ENCODE data around the gene LRRC46. TPM values are rescaled to one million over a fixed set of nuclear protein-coding genes. Genes with fewer than 3 reads are reported as not detected.

Gene LRRC46
- total RNA-seq, 5 donors from 2014 or later (not counting 1 experiment from before 2014, with no cell fraction given), result 0.20 to 1.0 (median 0.88) TPM

DNA sequence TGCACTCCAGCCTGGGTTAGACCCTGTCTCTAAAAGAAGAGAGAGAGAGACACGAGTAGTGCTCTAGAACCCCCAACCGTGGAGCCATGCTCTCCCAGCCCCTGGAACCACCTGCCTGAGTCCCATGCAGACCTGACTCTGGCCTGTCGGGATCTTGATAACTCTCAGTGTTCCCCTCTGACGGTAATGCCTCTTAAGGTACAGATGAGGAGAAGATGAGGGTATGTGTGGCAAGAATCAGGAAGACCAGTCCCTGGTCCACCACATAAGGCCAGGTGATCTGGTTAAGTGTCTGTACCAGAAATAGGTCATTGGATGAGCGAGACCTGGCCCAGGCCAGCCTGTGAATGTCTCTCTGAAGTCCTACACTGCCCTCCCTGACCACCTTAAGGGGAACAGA lies 28.3 kb upstream of the LRRC46 start:
- H3K4me3 ChIP-seq (ENCODE audit: control insufficient read depth in 1 of 2, extremely low read depth in 1 of 2, low read length in 1 of 2), result no peak overlapping the region
- DNase-seq (no peak), ATAC-seq (replicated peaks in 1 of 4) (no peak)
- Mint-ChIP-seq H3K27me3 (peaks cover 0 to 3% of the 10 kb centered on the region in 2 donors), H3K4me1 (no peaks in the 10 kb centered on the region), H3K4me3 (no peak overlapping the region), H3K27ac (no peak overlapping the region), H3K9me3 (no peaks in the 10 kb centered on the region), H3K36me3 (peaks cover 11% of the 10 kb centered on the region)
- POLR2A ChIA-PET, result no interaction called here
- H3K9me3 ChIP-seq, result no peaks in the 10 kb centered on the region
- peaks cover 0 to 10% of the 10 kb centered on the region in 2 experiments for H3K27me3 ChIP-seq (replicated peaks in 1 of 2; ENCODE audit: control insufficient read depth in 2 of 2, extremely low read depth in 1 of 2, insufficient read depth in 2 of 2, low read length in 1 of 2)
- CTCF ChIA-PET, result no interaction called here
- peaks cover 0 to 6% of the 10 kb centered on the region in 2 experiments for H3K4me1 ChIP-seq (ENCODE audit: control insufficient read depth in 1 of 2, extremely low read depth in 1 of 2, insufficient read depth in 2 of 2, low read length in 2 of 2)
- H3K36me3 ChIP-seq (ENCODE audit: control insufficient read depth in 2 of 2, extremely low read depth in 1 of 2, insufficient read depth in 1 of 2, low read length in 1 of 2), result peaks cover 1 to 10% of the 10 kb centered on the region in 2 donors
- 0% methylated on average over 2 of the region's 5 CpGs for WGBS (ENCODE audit: insufficient coverage)
- no peak overlapping the region for H3K27ac ChIP-seq (ENCODE audit: low read length)

GRCh38 chr17:47803751-47804150 lies 27.7 kb upstream of the LRRC46 start:
- no peak overlapping the region for H3K4me3 ChIP-seq (ENCODE audit: control insufficient read depth in 1 of 2, extremely low read depth in 1 of 2, low read length in 1 of 2)
- peaks cover 0 to 6% of the 10 kb centered on the region in 2 experiments for H3K4me1 ChIP-seq (ENCODE audit: control insufficient read depth in 1 of 2, extremely low read depth in 1 of 2, insufficient read depth in 2 of 2, low read length in 2 of 2)
- ChIA-PET CTCF (no interaction called here), POLR2A (interaction anchor here in 1 of 2 donors (0.7 kb wide), 1 partner anchor 19 kb away, joined by 4 read pairs; no protein-coding TSS in a partner anchor)
- ATAC-seq (replicated peaks in 1 of 4) (no peak), DNase-seq (no peak)
- 73% methylated on average over 5 of the region's 6 CpGs for WGBS (ENCODE audit: insufficient coverage)
- Mint-ChIP-seq H3K27me3 (no peaks in the 10 kb centered on the region), H3K9me3 (no peaks in the 10 kb centered on the region), H3K4me3 (no peak overlapping the region), H3K4me1 (no peaks in the 10 kb centered on the region), H3K27ac (no peak overlapping the region), H3K36me3 (peaks cover 15% of the 10 kb centered on the region)
- H3K27ac ChIP-seq (ENCODE audit: low read length), result no peak overlapping the region
- H3K27me3 ChIP-seq (replicated peaks in 1 of 2; ENCODE audit: control insufficient read depth in 2 of 2, extremely low read depth in 1 of 2, insufficient read depth in 2 of 2, low read length in 1 of 2), result peaks cover 0 to 9% of the 10 kb centered on the region in 2 experiments
- H3K9me3 ChIP-seq, result no peaks in the 10 kb centered on the region
- peaks cover 5 to 15% of the 10 kb centered on the region in 2 donors for H3K36me3 ChIP-seq (ENCODE audit: control insufficient read depth in 2 of 2, extremely low read depth in 1 of 2, insufficient read depth in 1 of 2, low read length in 1 of 2)

- Histone ChIP-seq H3K9me3 (no peaks in the 10 kb centered on the region), H3K27ac (ENCODE audit: low read length) (no peak overlapping the region), H3K27me3 (replicated peaks in 1 of 2; ENCODE audit: control insufficient read depth in 2 of 2, extremely low read depth in 1 of 2, insufficient read depth in 2 of 2, low read length in 1 of 2) (peaks cover 0 to 7% of the 10 kb centered on the region in 2 experiments), H3K36me3 (ENCODE audit: control insufficient read depth in 2 of 2, extremely low read depth in 1 of 2, insufficient read depth in 1 of 2, low read length in 1 of 2) (peaks cover 11 to 22% of the 10 kb centered on the region in 2 donors), H3K4me3 (ENCODE audit: control insufficient read depth in 1 of 2, extremely low read depth in 1 of 2, low read length in 1 of 2) (no peak overlapping the region), H3K4me1 (ENCODE audit: control insufficient read depth in 1 of 2, extremely low read depth in 1 of 2, insufficient read depth in 2 of 2, low read length in 2 of 2) (peaks cover 0 to 6% of the 10 kb centered on the region in 2 experiments)
- Mint-ChIP-seq H3K4me1 (no peaks in the 10 kb centered on the region), H3K36me3 (peaks cover 21% of the 10 kb centered on the region), H3K4me3 (no peak overlapping the region), H3K27ac (no peak overlapping the region), H3K27me3 (no peaks in the 10 kb centered on the region), H3K9me3 (no peaks in the 10 kb centered on the region)
- POLR2A ChIA-PET, result interaction anchor here (0.6 to 0.7 kb wide), 2 partner anchors 19 to 153 kb away, joined by 3 to 4 read pairs; no protein-coding TSS in a partner anchor
- WGBS (ENCODE audit: insufficient coverage), result 73% methylated on average over 3 of the region's 3 CpGs
- ATAC-seq (replicated peaks in 1 of 4), result no peak
- CTCF ChIA-PET, result no interaction called here
- DNase-seq, result no peak
Measured at GRCh38 chr17:47804461-47804860, 27.0 kb upstream of the LRRC46 start.

- ATAC-seq (replicated peaks in 1 of 4), result no peak
- 92% methylated on average over 2 of the region's 16 CpGs for WGBS (ENCODE audit: insufficient coverage)
- Mint-ChIP-seq H3K36me3 (peaks cover 33% of the 10 kb centered on the region), H3K9me3 (no peaks in the 10 kb centered on the region), H3K4me1 (peaks cover 0 to 14% (median 9%) of the 10 kb centered on the region in 3 donors), H3K27ac (no peak overlapping the region), H3K27me3 (no peaks in the 10 kb centered on the region), H3K4me3 (no peak overlapping the region)
- no peak for DNase-seq
- POLR2A ChIA-PET, result no interaction called here
- H3K4me3 ChIP-seq (ENCODE audit: control insufficient read depth in 1 of 2, extremely low read depth in 1 of 2, low read length in 1 of 2), result no peak overlapping the region
- CTCF ChIA-PET, result no interaction called here
- H3K9me3 ChIP-seq, result no peaks in the 10 kb centered on the region
- H3K4me1 ChIP-seq (ENCODE audit: control insufficient read depth in 1 of 2, extremely low read depth in 1 of 2, insufficient read depth in 2 of 2, low read length in 2 of 2), result peaks cover 0 to 11% of the 10 kb centered on the region in 2 experiments
- H3K36me3 ChIP-seq (ENCODE audit: control insufficient read depth in 2 of 2, extremely low read depth in 1 of 2, insufficient read depth in 1 of 2, low read length in 1 of 2), result peaks cover 17 to 35% of the 10 kb centered on the region in 2 donors
- H3K27ac ChIP-seq (ENCODE audit: low read length), result no peak overlapping the region
- peaks cover 0 to 7% of the 10 kb centered on the region in 2 experiments for H3K27me3 ChIP-seq (replicated peaks in 1 of 2; ENCODE audit: control insufficient read depth in 2 of 2, extremely low read depth in 1 of 2, insufficient read depth in 2 of 2, low read length in 1 of 2)
Measured at GRCh38 chr17:47806026-47806912, 25.2 kb upstream of the LRRC46 start.

DNA sequence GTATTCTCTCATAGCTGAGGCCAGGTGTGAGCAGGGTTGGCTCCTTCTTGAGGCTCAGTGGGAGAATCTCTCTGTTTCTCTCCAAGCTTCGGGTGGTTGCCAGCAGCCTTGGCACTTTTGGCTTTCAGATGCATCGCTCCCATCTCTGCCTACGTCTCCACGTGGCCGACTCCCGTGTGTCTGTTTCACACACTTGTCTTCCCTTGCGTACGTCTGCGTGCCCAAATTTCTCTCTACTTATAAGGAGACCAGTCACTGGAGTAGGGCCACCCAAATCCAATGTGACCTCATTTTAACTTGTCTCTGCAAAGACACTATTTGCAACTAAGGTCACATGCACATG lies 24.6 kb upstream of the LRRC46 start:
- no peaks in the 10 kb centered on the region for H3K9me3 ChIP-seq
- H3K27ac ChIP-seq (ENCODE audit: low read length), result no peak overlapping the region
- POLR2A ChIA-PET, result no interaction called here
- H3K4me3 ChIP-seq (ENCODE audit: control insufficient read depth in 1 of 2, extremely low read depth in 1 of 2, low read length in 1 of 2), result no peak overlapping the region
- peaks cover 0 to 3% of the 10 kb centered on the region in 2 experiments for H3K27me3 ChIP-seq (replicated peaks in 1 of 2; ENCODE audit: control insufficient read depth in 2 of 2, extremely low read depth in 1 of 2, insufficient read depth in 2 of 2, low read length in 1 of 2)
- H3K36me3 ChIP-seq (ENCODE audit: control insufficient read depth in 2 of 2, extremely low read depth in 1 of 2, insufficient read depth in 1 of 2, low read length in 1 of 2), result peaks cover 17 to 40% of the 10 kb centered on the region in 2 donors
- no peak overlapping the region for H3K27ac Mint-ChIP-seq
- H3K36me3 Mint-ChIP-seq, result peaks cover 39% of the 10 kb centered on the region
- CTCF ChIA-PET, result no interaction called here
- H3K4me3 Mint-ChIP-seq, result no peak overlapping the region
- DNase-seq (no peak), ATAC-seq (replicated peaks in 1 of 4) (no peak)
- peaks cover 0 to 20% (median 9%) of the 10 kb centered on the region in 3 donors for H3K4me1 Mint-ChIP-seq
- peaks cover 0 to 11% of the 10 kb centered on the region in 2 experiments for H3K4me1 ChIP-seq (ENCODE audit: control insufficient read depth in 1 of 2, extremely low read depth in 1 of 2, insufficient read depth in 2 of 2, low read length in 2 of 2)
- H3K27me3 Mint-ChIP-seq, result no peaks in the 10 kb centered on the region
- H3K9me3 Mint-ChIP-seq, result no peaks in the 10 kb centered on the region
- 98% methylated on average over 9 of the region's 9 CpGs for WGBS (ENCODE audit: insufficient coverage)

- Mint-ChIP-seq H3K9me3 (no peaks in the 10 kb centered on the region), H3K27me3 (no peaks in the 10 kb centered on the region), H3K4me3 (no peak overlapping the region), H3K4me1 (peaks cover 0 to 21% (median 9%) of the 10 kb centered on the region in 3 donors), H3K36me3 (peaks cover 43% of the 10 kb centered on the region), H3K27ac (no peak overlapping the region)
- H3K4me1 ChIP-seq (ENCODE audit: control insufficient read depth in 1 of 2, extremely low read depth in 1 of 2, insufficient read depth in 2 of 2, low read length in 2 of 2), result peaks cover 0 to 6% of the 10 kb centered on the region in 2 experiments
- DNase-seq, result peak in 1 of 35 experiments; percentile 17
- WGBS (ENCODE audit: insufficient coverage), result 100% methylated on average over 6 of the region's 11 CpGs
- ATAC-seq (replicated peaks in 1 of 4), result no peak
- no peak overlapping the region for H3K4me3 ChIP-seq (ENCODE audit: control insufficient read depth in 1 of 2, extremely low read depth in 1 of 2, low read length in 1 of 2)
- H3K27me3 ChIP-seq (replicated peaks in 1 of 2; ENCODE audit: control insufficient read depth in 2 of 2, extremely low read depth in 1 of 2, insufficient read depth in 2 of 2, low read length in 1 of 2), result peaks cover 0 to 3% of the 10 kb centered on the region in 2 experiments
- peaks cover 17 to 45% of the 10 kb centered on the region in 2 donors for H3K36me3 ChIP-seq (ENCODE audit: control insufficient read depth in 2 of 2, extremely low read depth in 1 of 2, insufficient read depth in 1 of 2, low read length in 1 of 2)
- CTCF ChIA-PET, result no interaction called here
- H3K27ac ChIP-seq (ENCODE audit: low read length), result no peak overlapping the region
- no peaks in the 10 kb centered on the region for H3K9me3 ChIP-seq
- POLR2A ChIA-PET, result no interaction called here
Measured at GRCh38 chr17:47807421-47807820, 24.0 kb upstream of the LRRC46 start.

All from T-cell (primary cell).